ENCODE results near the gene IFT27.

- no peak for TF ChIP-seq CTCF (IDR thresholded peaks at IDR 0.05)
- no peak for TF ChIP-seq ZFX (IDR thresholded peaks at IDR 0.05; ENCODE audit: borderline replicate concordance)
These were observed 34.6 kb downstream of the IFT27 start for GRCh38 chr22:36741204-36741793.
